Activated naive CD8-positive, alpha-beta T cell (primary cell): ENCODE data around the gene ENTHD1.

Source experiments
- H3K27ac Mint-ChIP-seq: one replicate; pipeline ENCODE4 v1.8.0; 2021; ENCODE audit warnings: mixed read lengths
- H3K27me3 Mint-ChIP-seq: one replicate; pipeline ENCODE4 v1.8.0; 2021; ENCODE audit warnings: mixed read lengths
- H3K36me3 Mint-ChIP-seq: one replicate; pipeline ENCODE4 v1.8.0; 2021; ENCODE audit warnings: mixed read lengths
- H3K4me1 Mint-ChIP-seq: one replicate; pipeline ENCODE4 v1.8.0; 2021; ENCODE audit warnings: low read depth, mixed read lengths
- H3K4me3 Mint-ChIP-seq: one replicate; pipeline ENCODE4 v1.8.0; 2021; ENCODE audit warnings: mild to moderate bottlenecking, mixed read lengths
- H3K9me3 Mint-ChIP-seq: one replicate; pipeline ENCODE4 v1.8.0; 2021; ENCODE audit warnings: low read depth, mixed read lengths

The ENTHD1 gene, protein sequence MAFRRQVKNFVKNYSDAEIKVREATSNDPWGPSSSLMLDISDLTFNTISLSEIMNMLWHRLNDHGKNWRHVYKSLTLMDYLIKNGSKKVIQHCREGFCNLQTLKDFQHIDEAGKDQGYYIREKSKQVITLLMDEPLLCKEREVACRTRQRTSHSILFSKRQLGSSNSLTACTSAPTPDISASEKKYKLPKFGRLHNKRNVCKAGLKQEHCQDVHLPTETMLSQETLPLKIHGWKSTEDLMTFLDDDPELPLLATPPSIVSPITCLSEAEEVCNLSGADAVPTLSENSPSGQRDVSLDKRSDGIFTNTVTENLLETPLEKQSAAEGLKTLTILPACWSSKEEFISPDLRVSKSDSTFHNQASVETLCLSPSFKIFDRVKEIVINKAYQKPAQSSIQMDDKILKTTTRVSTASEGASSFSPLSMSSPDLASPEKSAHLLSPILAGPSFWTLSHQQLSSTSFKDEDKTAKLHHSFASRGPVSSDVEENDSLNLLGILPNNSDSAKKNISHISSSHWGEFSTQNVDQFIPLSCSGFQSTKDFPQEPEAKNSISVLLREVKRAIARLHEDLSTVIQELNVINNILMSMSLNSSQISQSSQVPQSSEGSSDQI

DNA sequence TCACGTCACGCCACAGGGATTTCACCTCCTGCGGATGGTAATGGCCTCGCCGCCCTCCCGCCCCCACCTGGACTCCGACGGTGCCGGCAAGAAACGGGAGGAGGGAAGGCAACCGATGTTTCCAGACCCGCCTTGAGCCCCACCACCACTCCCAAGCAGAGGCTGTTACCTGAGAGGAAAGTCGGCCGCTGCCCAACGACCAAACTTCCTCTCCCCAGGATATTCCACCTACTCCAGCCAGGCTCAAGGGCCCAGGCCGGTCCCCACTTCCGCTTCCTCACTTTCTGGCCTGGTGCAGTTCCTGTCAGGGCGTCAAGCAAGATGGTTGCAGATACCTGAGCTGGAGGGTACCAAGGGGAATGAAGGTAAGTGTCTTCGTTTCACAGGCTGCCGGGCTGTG, at the start of gene ENTHD1:
Gene ENTHD1 (minus strand): TSS at position 235 of the 400 bp plus-strand sequence. CDS start 6,012 bp downstream, outside the sequence.
- Mint-ChIP-seq H3K36me3 (no peaks in the 10 kb centered on the region), H3K4me1 (peaks cover 14% of the 10 kb centered on the region), H3K27ac (peak within 1 kb of the TSS; percentile 59), H3K9me3 (no peaks in the 10 kb centered on the region), H3K27me3 (no peaks in the 10 kb centered on the region), H3K4me3 (no peak within 1 kb of the TSS)

DNA sequence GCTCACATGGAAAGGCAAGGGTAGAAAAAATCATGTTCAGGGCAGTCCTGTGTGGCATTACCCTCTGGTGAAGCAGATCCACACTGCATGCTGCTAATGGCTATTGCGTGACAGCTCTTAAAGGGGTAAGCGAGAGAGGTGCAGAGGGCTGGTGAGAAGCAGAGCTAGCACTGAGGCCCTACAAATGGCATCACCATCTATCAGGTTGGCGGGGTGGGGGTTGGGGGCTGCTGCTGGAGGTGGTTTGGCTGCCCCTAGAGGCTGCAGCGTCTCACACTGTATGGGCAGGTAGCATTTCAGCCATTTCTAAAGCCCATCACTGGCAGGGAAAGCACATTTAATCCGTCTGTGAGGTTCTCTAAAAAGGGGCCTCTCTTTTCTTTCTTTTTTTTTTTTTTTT, 49.8 kb upstream of the ENTHD1 start:
- peak overlapping the region; percentile 84 for H3K4me3 Mint-ChIP-seq
- H3K36me3 Mint-ChIP-seq = peaks cover 6% of the 10 kb centered on the region
- H3K9me3 Mint-ChIP-seq = no peaks in the 10 kb centered on the region
- H3K27me3 Mint-ChIP-seq = no peaks in the 10 kb centered on the region
- peaks cover 97% of the 10 kb centered on the region for H3K4me1 Mint-ChIP-seq
- peak overlapping the region; percentile 97 for H3K27ac Mint-ChIP-seq

DNA sequence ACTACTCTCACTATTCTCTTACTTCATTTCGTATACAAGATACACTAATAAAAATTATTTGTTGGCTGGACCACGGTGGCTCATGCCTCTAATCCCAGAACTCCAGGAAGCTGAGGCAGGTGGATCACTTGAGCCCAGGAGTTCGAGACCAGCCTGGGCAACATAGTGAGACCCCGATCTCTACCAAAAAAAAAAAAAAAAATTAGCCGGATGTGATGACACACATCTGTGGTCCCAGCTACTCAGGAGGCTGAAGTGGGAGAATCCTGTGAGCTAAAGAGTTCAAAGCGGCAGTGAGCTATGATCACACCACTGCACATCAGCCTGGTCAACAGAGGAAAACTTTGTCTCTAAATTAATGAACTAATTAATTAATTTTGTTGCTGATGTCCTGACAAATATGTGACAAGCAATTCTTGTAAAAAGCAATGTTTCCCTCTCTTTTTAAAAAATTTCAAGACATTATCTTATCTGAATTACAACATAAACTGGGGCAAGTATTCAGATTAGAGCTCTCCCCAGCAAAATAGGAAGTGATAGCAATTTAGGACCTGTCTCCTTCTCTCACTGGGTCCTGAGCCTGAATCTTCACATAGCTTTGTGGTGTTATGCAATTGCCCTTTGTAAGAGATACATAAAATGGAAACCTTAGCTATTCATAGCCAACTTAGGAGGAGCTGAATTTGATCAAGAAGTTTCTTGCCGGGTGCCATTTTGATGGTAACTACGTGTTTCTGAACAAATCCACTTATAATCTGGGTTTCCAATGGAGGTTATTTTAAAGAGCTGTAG, 49.1 kb upstream of the ENTHD1 start:
- H3K27me3 Mint-ChIP-seq = no peaks in the 10 kb centered on the region
- H3K4me3 Mint-ChIP-seq = peak overlapping the region; percentile 84
- peak overlapping the region; percentile 97 for H3K27ac Mint-ChIP-seq
- peaks cover 97% of the 10 kb centered on the region for H3K4me1 Mint-ChIP-seq
- H3K36me3 Mint-ChIP-seq = peaks cover 6% of the 10 kb centered on the region
- H3K9me3 Mint-ChIP-seq = no peaks in the 10 kb centered on the region

DNA sequence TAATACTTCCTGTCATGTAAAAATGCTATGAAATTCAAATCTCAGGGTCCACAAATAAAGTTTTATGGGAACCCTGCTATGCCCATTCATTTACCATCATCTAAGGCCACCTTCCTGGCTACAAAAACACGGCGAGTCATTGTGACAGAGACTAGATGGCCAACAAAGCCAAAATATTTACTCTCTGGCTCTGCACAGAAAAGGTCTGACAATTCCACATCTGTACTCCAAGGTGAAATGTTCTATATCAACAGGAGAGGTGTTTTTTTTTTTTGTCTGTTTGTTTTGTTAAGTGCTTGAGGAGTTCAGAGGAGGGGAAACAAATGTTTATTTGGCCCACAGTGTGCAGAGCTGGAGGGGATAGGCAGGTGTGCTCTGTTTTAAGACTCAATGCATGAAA, 48.0 kb upstream of the ENTHD1 start:
- Mint-ChIP-seq H3K4me1 (peaks cover 97% of the 10 kb centered on the region), H3K4me3 (peak overlapping the region; percentile 30), H3K27me3 (no peaks in the 10 kb centered on the region), H3K36me3 (peaks cover 3% of the 10 kb centered on the region), H3K27ac (peak overlapping the region; percentile 97), H3K9me3 (no peaks in the 10 kb centered on the region)

DNA sequence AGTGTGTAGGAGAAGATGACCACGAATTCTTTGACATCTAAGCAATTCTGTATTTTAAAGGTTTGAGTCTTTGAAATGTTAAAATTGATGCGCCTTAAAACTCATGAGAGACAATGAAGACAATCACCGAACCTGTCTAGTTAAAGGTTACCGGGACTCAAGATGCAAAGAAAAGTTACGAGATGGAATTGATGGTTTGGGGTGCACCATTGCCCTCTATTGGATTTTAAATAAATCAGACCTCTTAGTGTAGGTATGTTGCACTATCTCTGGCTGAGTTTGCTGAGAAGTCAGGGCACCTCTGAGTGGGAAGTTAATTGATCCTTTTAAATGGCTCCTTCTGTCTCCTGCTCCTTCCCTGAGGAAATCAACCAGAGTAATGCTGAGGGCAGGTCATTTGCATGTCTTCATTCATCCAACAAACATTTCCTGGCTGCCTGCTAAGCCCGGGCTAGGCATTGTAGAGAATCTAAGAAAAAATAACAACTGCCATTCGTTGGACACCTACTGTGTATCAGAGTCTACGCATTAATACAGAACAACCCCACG, 47.3 kb upstream of the ENTHD1 start:
- peaks cover 3% of the 10 kb centered on the region for H3K36me3 Mint-ChIP-seq
- peaks cover 97% of the 10 kb centered on the region for H3K4me1 Mint-ChIP-seq
- peak overlapping the region; percentile 97 for H3K27ac Mint-ChIP-seq
- H3K4me3 Mint-ChIP-seq = peak overlapping the region; percentile 75
- no peaks in the 10 kb centered on the region for H3K27me3 Mint-ChIP-seq
- H3K9me3 Mint-ChIP-seq = no peaks in the 10 kb centered on the region

DNA sequence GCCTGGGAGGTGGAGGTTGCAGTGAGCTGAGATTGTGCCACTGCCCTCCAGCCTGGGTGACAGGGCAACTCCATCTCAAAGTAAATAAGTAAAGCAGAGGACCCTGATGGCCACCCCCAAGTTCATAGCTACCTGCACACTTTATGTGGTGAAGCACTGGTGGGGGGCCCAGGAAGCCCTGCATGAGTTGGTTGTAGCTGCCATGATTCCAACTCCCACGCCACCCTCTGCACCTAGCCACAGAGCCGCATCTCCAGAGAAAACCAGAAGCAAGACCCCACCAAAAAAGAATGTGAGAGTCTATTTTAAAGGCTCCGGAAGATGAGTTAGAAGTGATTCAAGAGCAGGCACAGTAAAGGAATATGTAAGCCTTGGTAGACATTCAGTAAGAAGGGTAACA, 46.3 kb upstream of the ENTHD1 start:
- no peaks in the 10 kb centered on the region for H3K27me3 Mint-ChIP-seq
- peak overlapping the region; percentile 75 for H3K4me3 Mint-ChIP-seq
- H3K27ac Mint-ChIP-seq = peak overlapping the region; percentile 97
- peaks cover 3% of the 10 kb centered on the region for H3K36me3 Mint-ChIP-seq
- no peaks in the 10 kb centered on the region for H3K9me3 Mint-ChIP-seq
- peaks cover 96% of the 10 kb centered on the region for H3K4me1 Mint-ChIP-seq

DNA sequence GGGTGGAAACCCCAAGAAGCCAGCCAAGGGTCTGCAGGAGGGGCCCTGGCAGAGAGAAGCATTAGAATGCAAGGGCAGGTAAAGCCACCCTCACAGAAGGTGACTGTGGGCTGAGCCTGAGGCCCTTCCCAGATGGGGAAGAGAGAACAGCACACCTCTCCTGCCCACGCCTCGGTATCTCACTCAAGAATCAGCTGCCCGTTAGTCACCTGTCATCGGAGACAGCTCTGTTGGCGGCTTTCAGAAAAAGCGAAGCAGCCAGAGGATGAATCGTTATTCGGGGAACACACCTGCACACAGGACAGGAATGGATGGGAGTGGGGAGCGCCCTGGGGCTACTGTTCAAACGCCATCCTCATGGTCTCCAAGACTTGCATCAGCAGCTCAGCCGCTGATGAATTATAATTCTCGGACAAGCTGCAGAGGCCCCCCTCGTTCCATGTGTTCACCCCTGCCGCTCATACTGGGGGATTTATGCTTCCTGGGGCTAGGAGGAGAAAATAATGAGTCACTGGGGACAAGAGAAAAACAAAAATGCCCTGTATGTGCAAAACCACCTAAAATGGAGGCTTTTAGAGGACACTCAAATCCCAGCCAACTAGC, 45.0 kb upstream of the ENTHD1 start:
- H3K27ac Mint-ChIP-seq = peak overlapping the region; percentile 97
- H3K9me3 Mint-ChIP-seq = no peaks in the 10 kb centered on the region
- H3K4me1 Mint-ChIP-seq = peaks cover 96% of the 10 kb centered on the region
- H3K27me3 Mint-ChIP-seq = no peaks in the 10 kb centered on the region
- H3K4me3 Mint-ChIP-seq = peak overlapping the region; percentile 85
- H3K36me3 Mint-ChIP-seq = no peaks in the 10 kb centered on the region

DNA sequence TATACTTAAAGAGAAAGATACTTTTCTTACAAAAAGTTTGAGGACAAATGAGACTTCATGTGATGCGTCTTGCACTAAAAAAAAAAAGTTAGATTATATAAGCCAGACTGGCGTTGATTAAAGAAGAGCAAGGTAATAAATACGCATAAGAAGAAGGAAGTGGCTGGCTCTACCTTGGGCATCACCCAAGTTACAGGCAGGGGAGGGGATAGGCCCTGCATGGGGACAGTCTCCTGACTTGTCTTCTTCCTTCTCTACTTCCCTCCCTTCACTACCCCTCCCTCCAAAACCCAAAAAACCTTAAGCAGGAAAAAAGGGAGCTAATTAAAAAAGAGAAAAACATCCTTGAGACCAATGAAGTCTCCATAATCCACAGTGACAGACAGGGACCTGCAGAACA, 44.3 kb upstream of the ENTHD1 start:
- Mint-ChIP-seq H3K36me3 (peaks cover 2% of the 10 kb centered on the region), H3K4me1 (peaks cover 96% of the 10 kb centered on the region), H3K9me3 (no peaks in the 10 kb centered on the region), H3K27me3 (no peaks in the 10 kb centered on the region), H3K27ac (peak overlapping the region; percentile 97), H3K4me3 (peak overlapping the region; percentile 85)

DNA sequence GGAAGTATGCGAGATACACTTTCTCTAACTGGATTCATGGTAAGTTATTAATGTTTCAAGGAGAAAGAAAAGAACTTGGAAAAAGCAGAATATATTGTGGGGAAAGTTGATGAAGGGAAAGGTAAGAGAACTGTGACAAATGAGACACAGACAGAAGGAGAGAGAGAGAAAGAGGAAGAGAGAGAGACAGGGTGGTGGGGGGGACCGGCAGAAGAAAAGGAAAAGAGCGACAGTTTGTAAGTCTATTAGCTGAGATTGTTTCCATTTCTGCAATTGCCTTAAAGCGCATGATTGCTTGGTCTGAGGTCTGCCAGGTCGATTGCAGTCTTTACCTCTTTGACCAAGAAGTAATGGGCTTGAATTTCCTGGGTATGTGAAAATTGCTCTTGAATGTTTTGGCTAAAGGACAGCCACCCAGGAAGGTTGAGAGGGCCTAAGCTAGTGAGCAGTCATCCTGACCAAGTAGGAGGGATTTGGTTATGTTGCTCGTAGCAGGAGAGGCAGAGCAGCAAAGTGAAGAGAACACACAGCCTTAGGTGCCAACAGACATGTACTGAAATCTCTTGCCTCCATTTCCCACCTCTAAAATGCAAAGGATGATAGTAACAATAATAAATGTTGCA, 43.1 kb upstream of the ENTHD1 start:
- Mint-ChIP-seq H3K9me3 (no peaks in the 10 kb centered on the region), H3K4me1 (peaks cover 86% of the 10 kb centered on the region), H3K4me3 (peak overlapping the region; percentile 85), H3K27me3 (no peaks in the 10 kb centered on the region), H3K27ac (peak overlapping the region; percentile 97), H3K36me3 (peaks cover 2% of the 10 kb centered on the region)

DNA sequence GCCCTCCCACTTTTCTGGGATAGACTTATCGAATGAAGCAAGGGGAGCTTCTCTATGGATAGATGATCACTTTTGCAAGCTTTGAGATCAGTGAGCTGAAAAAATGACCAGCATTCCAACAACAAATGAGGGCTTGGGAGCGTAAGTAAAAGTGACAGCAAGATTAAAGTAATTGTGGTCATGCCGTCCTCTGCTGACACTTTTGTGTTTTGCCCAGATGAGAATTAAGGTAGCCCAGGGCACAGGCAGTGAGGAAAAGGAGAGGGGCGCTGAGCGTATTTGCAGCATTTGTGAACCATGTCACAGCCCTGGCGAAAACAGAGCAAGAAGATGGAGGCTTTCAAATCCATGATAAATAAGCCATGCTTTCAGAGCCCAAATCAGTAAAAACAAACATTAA, 42.1 kb upstream of the ENTHD1 start:
- Mint-ChIP-seq H3K27ac (peak overlapping the region; percentile 97), H3K4me1 (peaks cover 76% of the 10 kb centered on the region), H3K4me3 (peak overlapping the region; percentile 85), H3K9me3 (no peaks in the 10 kb centered on the region), H3K36me3 (peaks cover 2% of the 10 kb centered on the region), H3K27me3 (no peaks in the 10 kb centered on the region)

DNA sequence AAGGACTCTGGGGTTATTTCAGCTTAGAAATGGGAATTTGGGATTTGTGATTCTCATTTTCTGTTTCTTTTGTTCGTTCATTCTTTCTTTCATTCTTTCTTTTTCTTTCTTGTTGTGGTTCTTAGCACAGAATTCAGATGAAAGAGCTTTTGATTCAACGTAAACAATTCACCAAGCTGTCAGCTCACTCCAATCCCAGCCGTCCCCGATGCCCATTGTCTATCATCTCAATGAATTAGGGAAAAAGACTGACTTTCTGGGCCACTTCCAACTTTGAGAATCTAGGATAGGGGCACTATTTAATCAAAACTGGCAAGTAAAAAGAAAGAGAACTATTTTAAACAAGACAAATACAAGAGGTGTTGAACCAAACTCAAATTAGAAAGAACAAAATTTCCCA, 41.6 kb upstream of the ENTHD1 start:
- H3K4me1 Mint-ChIP-seq = peaks cover 71% of the 10 kb centered on the region
- peak overlapping the region; percentile 85 for H3K4me3 Mint-ChIP-seq
- no peaks in the 10 kb centered on the region for H3K27me3 Mint-ChIP-seq
- peak overlapping the region; percentile 97 for H3K27ac Mint-ChIP-seq
- H3K9me3 Mint-ChIP-seq = no peaks in the 10 kb centered on the region
- H3K36me3 Mint-ChIP-seq = peaks cover 2% of the 10 kb centered on the region

DNA sequence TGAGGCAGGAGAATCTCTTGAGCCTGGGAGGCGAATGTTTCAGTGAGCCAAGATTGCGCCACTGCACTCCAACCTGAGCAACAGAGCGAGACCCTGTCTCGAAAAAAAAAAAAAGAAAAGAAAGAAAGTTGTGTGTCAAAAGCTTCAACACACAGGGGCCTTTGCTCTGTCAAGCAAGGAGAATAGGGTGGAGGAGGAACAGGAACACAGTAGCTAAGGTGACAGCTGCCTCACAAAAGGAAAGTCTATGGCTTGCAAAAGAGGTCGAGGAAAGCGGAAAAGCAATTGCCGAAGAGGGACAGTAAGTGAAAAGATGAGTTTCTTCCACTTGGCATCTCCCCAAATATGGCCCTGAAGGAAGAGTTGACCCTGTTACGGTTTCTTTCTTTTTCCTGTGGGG, 40.2 kb upstream of the ENTHD1 start:
- H3K27me3 Mint-ChIP-seq = no peaks in the 10 kb centered on the region
- peaks cover 60% of the 10 kb centered on the region for H3K4me1 Mint-ChIP-seq
- peak overlapping the region; percentile 97 for H3K27ac Mint-ChIP-seq
- H3K9me3 Mint-ChIP-seq = no peaks in the 10 kb centered on the region
- peak overlapping the region; percentile 85 for H3K4me3 Mint-ChIP-seq
- H3K36me3 Mint-ChIP-seq = peaks cover 2% of the 10 kb centered on the region

DNA sequence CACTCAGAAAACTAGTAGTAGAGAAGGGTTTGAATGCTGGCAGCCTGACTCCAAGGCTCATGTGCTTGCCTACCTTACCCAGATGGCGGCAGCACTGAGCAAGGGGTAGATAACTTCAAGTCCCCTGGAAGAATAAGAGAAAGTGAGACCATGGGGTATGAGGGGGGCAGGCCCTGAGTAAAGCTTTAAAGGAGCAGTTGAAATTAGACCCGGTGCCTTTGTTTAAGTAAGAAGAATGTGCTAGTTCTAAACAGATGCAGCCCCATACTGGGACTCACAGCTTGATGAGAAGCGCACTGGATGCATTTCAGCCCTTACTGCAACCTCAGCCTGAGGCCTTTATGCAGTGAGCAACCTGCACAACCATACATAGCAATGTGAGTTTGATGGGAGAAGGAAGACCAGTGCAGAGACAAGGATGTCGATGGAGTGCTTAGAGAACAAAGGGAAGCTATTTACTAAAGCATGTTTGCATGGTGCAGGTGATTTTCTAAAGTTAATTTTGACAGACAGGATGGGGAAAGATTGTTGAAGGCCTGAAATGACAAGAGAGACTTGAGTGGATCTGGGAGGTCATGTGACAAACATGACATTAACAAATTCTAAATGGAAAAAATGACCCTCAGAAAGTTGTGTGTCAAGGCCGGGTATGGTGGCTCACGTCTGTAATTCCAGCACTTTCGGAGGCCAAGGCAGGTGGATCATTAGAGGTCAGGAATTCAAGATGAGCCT, 39.5 kb upstream of the ENTHD1 start:
- Mint-ChIP-seq H3K4me1 (peaks cover 54% of the 10 kb centered on the region), H3K4me3 (peak overlapping the region; percentile 85), H3K9me3 (no peaks in the 10 kb centered on the region), H3K36me3 (peaks cover 2% of the 10 kb centered on the region), H3K27me3 (no peaks in the 10 kb centered on the region), H3K27ac (peak overlapping the region; percentile 97)

DNA sequence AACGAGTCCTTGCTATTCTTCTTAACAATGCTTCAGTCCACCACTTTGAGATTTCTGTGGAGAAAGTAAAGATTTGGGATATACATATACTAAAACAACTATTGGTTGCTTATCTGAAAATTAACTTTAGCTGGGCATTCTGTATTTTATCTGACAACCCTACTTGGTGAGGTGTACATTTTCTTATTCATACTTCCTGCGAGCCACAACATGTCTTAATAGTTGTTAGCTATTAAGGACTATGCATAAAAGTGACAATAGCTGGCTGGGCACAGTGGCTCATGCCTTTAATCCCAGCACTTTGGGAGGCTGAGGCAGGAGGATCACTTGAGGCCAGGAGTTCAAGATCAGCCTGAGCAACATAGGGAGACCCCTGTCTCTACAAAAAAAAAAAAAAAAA, 38.6 kb upstream of the ENTHD1 start:
- no peaks in the 10 kb centered on the region for H3K9me3 Mint-ChIP-seq
- H3K4me3 Mint-ChIP-seq = no peak overlapping the region
- peaks cover 2% of the 10 kb centered on the region for H3K36me3 Mint-ChIP-seq
- no peak overlapping the region for H3K27ac Mint-ChIP-seq
- H3K27me3 Mint-ChIP-seq = no peaks in the 10 kb centered on the region
- peaks cover 45% of the 10 kb centered on the region for H3K4me1 Mint-ChIP-seq
